Progenitor cell of endocrine pancreas (in vitro differentiated cells): Measurements from ENCODE around the gene CMBL. TPM values are rescaled to one million over a fixed set of nuclear protein-coding genes. Genes with fewer than 3 reads are reported as not detected.
"Not testable (repeated sequence)": the region's sequence is repeated elsewhere in the genome, so short reads cannot be mapped to it uniquely, and the experiment has no call there.

Experiments used
- DNase-seq: peaks from one replicate; pipeline ENCODE4 v3.0.0; 2021; ENCODE audit warnings: low spot score; ENCODE audit not compliant: unreplicated experiment
- H3K27ac Mint-ChIP-seq: 2 replicates; pipeline ENCODE4 v1.8.0; 2021; ENCODE audit warnings: mild to moderate bottlenecking, moderate library complexity, mixed read lengths
- H3K27me3 Mint-ChIP-seq: 2 replicates; pipeline ENCODE4 v1.8.0; 2021; ENCODE audit warnings: mixed read lengths
- H3K36me3 Mint-ChIP-seq: 2 replicates; pipeline ENCODE4 v1.8.0; 2022; ENCODE audit warnings: mixed read lengths; ENCODE audit not compliant: insufficient read depth
- H3K4me1 Mint-ChIP-seq: 2 replicates; pipeline ENCODE4 v1.8.0; 2021; ENCODE audit warnings: low read depth, mixed read lengths
- H3K4me3 Mint-ChIP-seq: 2 replicates; pipeline ENCODE4 v1.8.0; 2021; ENCODE audit warnings: low read depth, mild to moderate bottlenecking, moderate library complexity, mixed read lengths
- H3K9me3 Mint-ChIP-seq: 2 replicates; pipeline ENCODE4 v1.8.0; 2021; ENCODE audit warnings: low read depth, mixed read lengths
- total RNA-seq: library from RNA; stranded (reverse); gene quantifications from 2 replicates; pipeline ENCODE4 v1.2.1, GENCODE V29; 2021
- TF ChIP-seq, protein P1 (sequence below): fragments of 200-600 bp; sonication (generic); IDR thresholded peaks from one replicate; pipeline ENCODE4 v1.5.0; 2021; ENCODE audit warnings: antibody characterized with exemption, mild to moderate bottlenecking; ENCODE audit not compliant: unreplicated experiment

Gene CMBL
- total RNA-seq, 1 donor from 2014 or later: 10.0 TPM

DNA sequence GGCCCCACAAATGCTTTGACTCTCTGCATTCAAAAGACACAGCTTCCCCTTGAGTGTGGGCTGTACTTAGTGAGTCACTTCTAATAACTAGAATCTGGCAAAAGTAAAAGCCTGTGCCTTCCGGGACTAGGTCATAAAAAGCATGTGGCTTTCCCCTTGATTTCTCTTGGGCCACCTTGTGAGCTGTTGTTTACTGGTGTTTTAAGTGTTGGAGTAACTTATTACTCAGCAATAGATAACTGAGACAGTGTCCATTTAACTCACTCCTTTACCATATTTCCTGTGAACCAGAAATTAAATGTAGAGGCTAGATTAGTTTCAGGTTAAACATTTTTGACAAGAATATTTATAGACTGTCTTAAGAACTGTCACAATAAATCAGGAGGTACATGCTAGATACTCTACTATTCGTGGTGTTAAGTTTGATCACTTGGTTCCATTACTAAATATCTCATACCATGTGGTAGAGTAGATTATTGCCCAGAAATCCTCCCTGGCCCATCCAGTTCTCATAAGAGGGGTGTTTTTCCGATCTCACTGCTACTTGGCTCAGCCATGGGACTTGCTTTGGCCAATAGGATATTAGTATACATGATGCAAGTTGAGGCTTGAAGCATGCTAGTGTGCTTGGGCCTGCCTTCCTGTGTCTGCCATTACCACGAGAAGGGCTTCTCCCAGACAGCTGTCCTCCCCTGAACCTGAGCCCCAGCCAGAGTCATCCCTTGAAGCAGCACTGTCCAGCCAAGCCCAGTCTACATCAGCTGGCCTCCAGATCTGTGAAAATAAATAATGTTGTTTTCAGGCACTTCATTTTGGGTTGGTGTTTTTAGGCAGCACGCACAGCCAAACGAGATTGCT lies 10.4 kb upstream of the CMBL start:
- Mint-ChIP-seq H3K9me3 (no peaks in the 10 kb centered on the region), H3K4me3 (no peak overlapping the region), H3K4me1 (no peaks in the 10 kb centered on the region), H3K27me3 (peaks cover 3% of the 10 kb centered on the region), H3K27ac (no peak overlapping the region), H3K36me3 (no peaks in the 10 kb centered on the region)
- TF ChIP-seq, protein P1, sequence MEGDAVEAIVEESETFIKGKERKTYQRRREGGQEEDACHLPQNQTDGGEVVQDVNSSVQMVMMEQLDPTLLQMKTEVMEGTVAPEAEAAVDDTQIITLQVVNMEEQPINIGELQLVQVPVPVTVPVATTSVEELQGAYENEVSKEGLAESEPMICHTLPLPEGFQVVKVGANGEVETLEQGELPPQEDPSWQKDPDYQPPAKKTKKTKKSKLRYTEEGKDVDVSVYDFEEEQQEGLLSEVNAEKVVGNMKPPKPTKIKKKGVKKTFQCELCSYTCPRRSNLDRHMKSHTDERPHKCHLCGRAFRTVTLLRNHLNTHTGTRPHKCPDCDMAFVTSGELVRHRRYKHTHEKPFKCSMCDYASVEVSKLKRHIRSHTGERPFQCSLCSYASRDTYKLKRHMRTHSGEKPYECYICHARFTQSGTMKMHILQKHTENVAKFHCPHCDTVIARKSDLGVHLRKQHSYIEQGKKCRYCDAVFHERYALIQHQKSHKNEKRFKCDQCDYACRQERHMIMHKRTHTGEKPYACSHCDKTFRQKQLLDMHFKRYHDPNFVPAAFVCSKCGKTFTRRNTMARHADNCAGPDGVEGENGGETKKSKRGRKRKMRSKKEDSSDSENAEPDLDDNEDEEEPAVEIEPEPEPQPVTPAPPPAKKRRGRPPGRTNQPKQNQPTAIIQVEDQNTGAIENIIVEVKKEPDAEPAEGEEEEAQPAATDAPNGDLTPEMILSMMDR: no peak
- no peak for DNase-seq

DNA sequence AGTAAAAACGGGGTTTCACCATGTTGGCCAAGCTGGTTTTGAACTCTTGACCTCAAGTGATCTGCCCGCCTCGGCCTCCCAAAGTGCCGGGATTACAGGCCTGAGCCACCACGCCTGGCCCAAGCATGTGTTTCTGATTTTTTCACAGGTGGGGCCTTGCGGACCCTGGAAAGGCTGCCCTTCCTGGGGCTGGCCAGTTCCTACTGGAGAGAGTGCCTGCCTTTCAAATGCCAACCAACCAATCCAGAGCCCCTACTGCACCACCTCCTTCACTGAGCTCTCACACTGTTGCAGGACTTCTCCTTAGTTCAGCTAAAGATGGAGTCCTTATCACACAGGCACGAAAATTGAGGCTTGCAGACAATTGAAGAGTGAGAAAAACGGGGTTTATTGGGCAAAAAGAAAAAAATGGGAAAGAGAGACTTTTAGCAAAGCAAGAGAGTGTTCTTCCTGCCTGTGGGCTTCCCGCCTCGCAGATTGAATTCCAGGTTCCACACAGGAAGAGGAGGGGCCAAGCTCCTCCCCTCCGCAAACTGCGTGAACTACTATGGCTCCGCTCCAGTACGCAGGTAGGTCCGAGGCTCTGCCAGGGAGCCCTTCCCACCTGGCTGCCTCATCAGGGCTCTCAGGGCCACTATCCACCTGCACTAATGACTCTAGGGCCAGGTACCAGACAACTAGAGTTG lies 8.3 kb upstream of the CMBL start:
- Mint-ChIP-seq H3K9me3 (no peaks in the 10 kb centered on the region), H3K36me3 (no peaks in the 10 kb centered on the region), H3K4me1 (peaks cover 2% of the 10 kb centered on the region), H3K27ac (peak overlapping the region; percentile 29), H3K27me3 (peaks cover 7% of the 10 kb centered on the region), H3K4me3 (no peak overlapping the region)
- no peak for DNase-seq
- TF ChIP-seq, protein P1: no peak

DNA sequence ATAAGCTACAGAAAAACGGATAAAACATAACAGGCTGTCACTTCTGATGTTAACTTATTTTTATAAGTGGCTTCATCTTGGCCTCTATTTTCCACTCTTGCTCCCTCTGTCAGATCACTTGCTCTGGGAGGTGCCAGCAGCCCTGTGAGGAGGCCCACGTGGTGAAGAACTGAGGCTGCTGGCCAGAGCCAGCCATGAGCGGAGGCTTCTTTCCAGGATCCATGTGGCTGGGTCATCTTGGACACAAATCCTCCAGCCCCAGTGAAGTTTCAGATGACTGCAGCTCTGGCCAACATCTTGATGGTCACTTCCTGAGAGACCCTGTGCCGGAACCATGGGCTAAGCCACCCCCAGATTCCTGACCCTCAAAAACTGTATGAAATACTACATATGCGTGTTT lies 7.5 kb upstream of the CMBL start:
- TF ChIP-seq, protein P1: no peak
- H3K4me1 Mint-ChIP-seq: peaks cover 3% of the 10 kb centered on the region
- H3K9me3 Mint-ChIP-seq: no peaks in the 10 kb centered on the region
- H3K36me3 Mint-ChIP-seq: no peaks in the 10 kb centered on the region
- no peak overlapping the region for H3K4me3 Mint-ChIP-seq
- DNase-seq: no peak
- H3K27ac Mint-ChIP-seq: no peak overlapping the region
- H3K27me3 Mint-ChIP-seq: peaks cover 7% of the 10 kb centered on the region

DNA sequence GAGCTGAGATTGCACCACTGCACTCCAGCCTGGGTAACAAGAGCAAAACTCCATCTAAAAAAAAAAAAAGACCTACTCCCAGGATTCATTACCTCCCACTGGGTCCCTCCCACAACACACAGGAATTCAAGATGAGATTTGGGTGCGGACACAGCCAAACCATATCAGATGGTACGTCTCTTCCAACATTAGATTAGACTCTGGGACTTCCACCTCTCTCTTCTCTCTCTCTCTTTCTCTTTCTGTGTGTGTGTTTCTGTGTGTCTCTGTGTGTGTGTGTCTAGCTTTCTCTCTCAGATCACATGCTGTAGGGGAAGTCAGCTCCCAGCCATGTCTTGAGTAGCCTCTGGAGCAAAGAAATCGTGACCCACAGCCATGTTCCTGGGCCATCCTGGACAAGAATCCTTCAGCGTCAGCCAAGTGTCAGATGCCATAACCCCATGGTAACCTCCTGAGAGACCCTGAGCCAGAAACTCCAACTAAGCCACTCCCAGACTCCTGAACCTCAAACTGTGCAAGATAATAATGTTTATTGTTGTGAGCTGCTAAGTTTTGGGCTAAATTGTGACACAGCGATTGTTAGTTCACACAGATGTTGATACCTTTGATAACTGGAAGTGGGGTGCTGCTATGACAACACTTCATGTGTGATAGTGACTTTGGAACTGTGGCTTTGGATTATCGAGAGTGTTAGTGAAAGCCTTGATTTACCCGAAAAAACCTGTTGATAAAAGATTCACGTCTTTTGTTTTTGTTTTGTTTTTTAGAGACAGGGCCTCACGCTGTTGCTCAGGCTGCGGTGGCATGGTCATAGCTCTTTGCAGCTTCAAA lies 4.1 kb upstream of the CMBL start:
- Mint-ChIP-seq H3K4me3 (no peak overlapping the region), H3K4me1 (peaks cover 7% of the 10 kb centered on the region), H3K27ac (no peak overlapping the region), H3K27me3 (peaks cover 10% of the 10 kb centered on the region), H3K36me3 (no peaks in the 10 kb centered on the region), H3K9me3 (no peaks in the 10 kb centered on the region)
- TF ChIP-seq, protein P1: no peak
- no peak for DNase-seq

DNA sequence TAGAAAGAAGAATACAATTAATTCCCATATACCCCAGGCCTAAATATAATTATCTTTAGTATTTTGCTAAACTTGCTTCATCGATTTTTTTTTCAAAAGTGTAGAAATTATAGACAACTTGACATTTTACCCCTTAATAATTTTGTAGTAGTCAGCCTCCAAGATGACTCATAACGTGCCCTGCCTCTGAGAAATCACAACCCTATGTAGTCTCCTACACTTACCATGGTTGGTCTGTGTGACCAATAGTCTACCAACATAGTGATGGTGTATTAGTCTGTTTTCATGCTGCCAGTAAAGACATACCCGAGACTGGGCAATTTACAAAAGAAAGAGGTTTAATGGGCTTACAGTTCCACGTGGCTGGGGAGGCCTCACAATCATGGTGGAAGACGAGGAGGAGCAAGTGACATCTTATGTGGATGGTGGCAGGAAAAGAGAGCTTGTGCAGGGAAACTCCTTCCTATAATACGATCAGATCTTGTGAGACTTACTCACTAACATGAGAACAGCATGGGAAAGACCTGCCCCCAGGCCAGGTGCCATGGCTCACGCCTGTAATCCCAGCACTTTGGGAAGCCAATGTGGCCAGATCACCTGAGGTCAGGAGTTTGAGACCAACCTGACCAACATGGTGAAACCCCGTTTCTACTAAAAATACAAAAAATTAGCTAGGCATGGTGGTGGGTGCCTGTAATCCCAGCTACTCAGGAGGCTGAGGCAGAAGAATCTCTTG lies 3.3 kb upstream of the CMBL start:
- not testable (repeated sequence) for H3K9me3 Mint-ChIP-seq, DNase-seq, H3K4me3 Mint-ChIP-seq, H3K36me3 Mint-ChIP-seq, H3K27ac Mint-ChIP-seq
- peaks cover 12% of the 10 kb centered on the region for H3K27me3 Mint-ChIP-seq
- peaks cover 13% of the 10 kb centered on the region for H3K4me1 Mint-ChIP-seq
